OCI-LY3 (cell line): ENCODE data around the gene FGF3.

ENCODE experiments used
- H2AFZ ChIP-seq: fragments of 200-600, 300-600 bp; shearing (Covaris generic); 2 replicates; pipeline ENCODE4 v1.6.0; 2014; ENCODE audit warnings: antibody characterized with exemption, low read depth, low read length
- H3K27ac ChIP-seq: fragments of 200-600, 300-600 bp; sonication (generic); 2 replicates; pipeline ENCODE4 v1.5.1; 2014; ENCODE audit warnings: mild to moderate bottlenecking, low read length, moderate library complexity, mixed read lengths
- H3K27me3 ChIP-seq: fragments of 200-600, 300-600 bp; sonication (generic); 2 replicates; pipeline ENCODE4 v1.6.1; 2014; ENCODE audit warnings: low read depth, low read length, mixed read lengths
- H3K36me3 ChIP-seq: fragments of 200-600, 300-600 bp; sonication (generic); replicated peaks from 2 replicates; pipeline ENCODE3; 2014; ENCODE audit warnings: low read depth, low read length, mixed read lengths
- H3K4me1 ChIP-seq: fragments of 300-600, 200-600 bp; sonication (generic); 2 replicates; pipeline ENCODE4 v1.6.1; 2014; ENCODE audit warnings: low read length, mixed read lengths
- H3K4me2 ChIP-seq: fragments of 200-600, 300-600 bp; sonication (generic); 2 replicates; pipeline ENCODE4 v1.6.1; 2014; ENCODE audit warnings: low read length, mixed read lengths
- H3K4me3 ChIP-seq: fragments of 300-600, 200-600 bp; sonication (generic); 2 replicates; pipeline ENCODE4 v1.5.1; 2014; ENCODE audit warnings: antibody characterized with exemption, mild to moderate bottlenecking, low read length, moderate library complexity
- H3K79me2 ChIP-seq: fragments of 300-600, 200-600 bp; shearing (Covaris generic); 2 replicates; pipeline ENCODE4 v1.6.1; 2014; ENCODE audit warnings: mild to moderate bottlenecking, low read length, mixed read lengths
- H3K9ac ChIP-seq: fragments of 300-600, 200-600 bp; shearing (Covaris generic); 2 replicates; pipeline ENCODE4 v1.6.0; 2014; ENCODE audit warnings: mild to moderate bottlenecking, low read length, moderate library complexity
- H3K9me3 ChIP-seq: fragments of 200-600, 300-600 bp; shearing (Covaris generic); 2 replicates; pipeline ENCODE4 v1.6.1; 2014; ENCODE audit warnings: low read length, mixed read lengths; ENCODE audit not compliant: insufficient read depth
- H4K20me1 ChIP-seq: fragments of 200-600, 300-600 bp; sonication (generic); 2 replicates; pipeline ENCODE4 v1.6.1; 2016; ENCODE audit warnings: low read length, mixed read lengths; ENCODE audit not compliant: insufficient read depth
- CTCF ChIP-seq: fragments of 200-600, 300-600 bp; sonication (generic); IDR thresholded peaks from 2 replicates; pipeline ENCODE4 v1.5.1; 2014; ENCODE audit warnings: antibody characterized with exemption, low read length, low read depth
- EZH2phosphoT487 ChIP-seq: fragments of 200-600 bp; shearing (Covaris generic); IDR thresholded peaks from 2 replicates; pipeline ENCODE4 v1.6.1; 2018; ENCODE audit warnings: antibody characterized with exemption, mixed run types, low read depth

Gene FGF3

GRCh38 chr11:69828276-69828970 lies 9.2 kb upstream of the FGF3 start:
- Histone ChIP-seq H3K36me3 (no peaks in the 10 kb centered on the region), H3K4me2 (no peak overlapping the region), H3K9ac (no peak overlapping the region), H4K20me1 (no peaks in the 10 kb centered on the region), H3K4me1 (no peaks in the 10 kb centered on the region), H3K9me3 (no peaks in the 10 kb centered on the region), H3K27ac (no peak overlapping the region), H3K79me2 (no peaks in the 10 kb centered on the region), H3K27me3 (peaks cover 4% of the 10 kb centered on the region), H3K4me3 (no peak overlapping the region), H2AFZ (no peak overlapping the region)
- no peak for TF ChIP-seq EZH2phosphoT487
- no peak for TF ChIP-seq CTCF

GRCh38 chr11:69826773-69827172 lies 7.6 kb upstream of the FGF3 start:
- Histone ChIP-seq H3K4me2 (no peak overlapping the region), H3K27me3 (peaks cover 10% of the 10 kb centered on the region), H3K9me3 (no peaks in the 10 kb centered on the region), H3K4me1 (no peaks in the 10 kb centered on the region), H3K36me3 (no peaks in the 10 kb centered on the region), H3K79me2 (no peaks in the 10 kb centered on the region), H3K9ac (no peak overlapping the region), H2AFZ (no peak overlapping the region), H4K20me1 (no peaks in the 10 kb centered on the region), H3K27ac (no peak overlapping the region), H3K4me3 (no peak overlapping the region)
- TF ChIP-seq CTCF (no peak), EZH2phosphoT487 (no peak)

- H3K9ac ChIP-seq = no peak overlapping the region
- H2AFZ ChIP-seq = no peak overlapping the region
- no peak overlapping the region for H3K4me2 ChIP-seq
- no peaks in the 10 kb centered on the region for H3K79me2 ChIP-seq
- no peaks in the 10 kb centered on the region for H3K4me1 ChIP-seq
- H3K27me3 ChIP-seq = peaks cover 10% of the 10 kb centered on the region
- TF ChIP-seq EZH2phosphoT487 (no peak), CTCF (no peak)
- H3K36me3 ChIP-seq = no peaks in the 10 kb centered on the region
- H3K4me3 ChIP-seq = no peak overlapping the region
- H3K27ac ChIP-seq = no peak overlapping the region
- no peaks in the 10 kb centered on the region for H3K9me3 ChIP-seq
- H4K20me1 ChIP-seq = no peaks in the 10 kb centered on the region
These were observed 6.7 kb upstream of the FGF3 start for GRCh38 chr11:69825941-69826340.

- H3K9me3 ChIP-seq = no peaks in the 10 kb centered on the region
- no peak overlapping the region for H3K4me2 ChIP-seq
- no peak overlapping the region for H3K27ac ChIP-seq
- TF ChIP-seq EZH2phosphoT487 = no peak
- TF ChIP-seq CTCF = no peak
- H3K4me3 ChIP-seq = no peak overlapping the region
- H4K20me1 ChIP-seq = no peaks in the 10 kb centered on the region
- H3K79me2 ChIP-seq = no peaks in the 10 kb centered on the region
- H3K9ac ChIP-seq = no peak overlapping the region
- no peak overlapping the region for H2AFZ ChIP-seq
- H3K36me3 ChIP-seq = no peaks in the 10 kb centered on the region
- H3K4me1 ChIP-seq = no peaks in the 10 kb centered on the region
- H3K27me3 ChIP-seq = peaks cover 10% of the 10 kb centered on the region
These were observed 6.0 kb upstream of the FGF3 start for GRCh38 chr11:69825037-69825834.
